K562 (cell line): ENCODE data around the gene SOX18. TPM values are rescaled to one million over a fixed set of nuclear protein-coding genes. Genes with fewer than 3 reads are reported as not detected.
A peak's percentile ranks its signal among the peaks of the same experiment; 100 is the strongest.

Experiments used
- ATAC-seq: fragments of 200-7000 bp; cut with Tn5 transposase; 3 replicates; pipeline ENCODE4 v1.9.1; 2020; ENCODE audit warnings: moderate library complexity
- BruUV-seq: library from RNA; stranded (reverse); fragments of 400-500 nt; replicated peaks from 2 replicates; lab custom pipeline; 2021; lab: Mats Ljungman, UMichigan
- CTCF ChIA-PET: fragments of 300-600 bp; formaldehyde crosslinking; extraction: SDS; loops from one replicate; lab custom pipeline; 2021; ENCODE audit warnings: low intra/inter-chr PET ratio; lab: Yijun Ruan, JAX
- POLR2A ChIA-PET: fragments of 300-600, 350-650 bp; sonication (Branson Sonifier 250); formaldehyde crosslinking; extraction: SDS; loops from one replicate; lab custom pipeline; 2021; ENCODE audit warnings: antibody characterized with exemption, inconsistent platforms; lab: Yijun Ruan, JAX
- DNase-seq, 4 experiments: peaks; one replicate each; pipeline versions ENCODE4 v3.0.0 to v3.0.0-alpha.2; 2011 to 2018; ENCODE audit warnings: low spot score in 3 of 4, mixed read lengths in 3 of 4; ENCODE audit errors: extremely low read depth in 1 of 4
- FAIRE-seq: peaks from 2 replicates; lab custom pipeline; 2011; peaks lifted over from hg19 to GRCh38; lab: Jason Lieb, UNC
- H2AFZ ChIP-seq: 2 replicates; pipeline ENCODE4 v1.6.0; 2011; ENCODE audit warnings: low read depth, low read length, control low read depth, inconsistent platforms
- H3K27ac ChIP-seq: fragments of 200-600 bp; 3 replicates; pipeline ENCODE4 v1.8.0; 2011; ENCODE audit warnings: low read depth, mild to moderate bottlenecking, control low read depth, inconsistent platforms, low read length, moderate library complexity, mixed read lengths; ENCODE audit errors: extremely low read depth
- H3K27me3 ChIP-seq, 2 experiments: fragments of 300-600 bp in 1 of 2; 2 replicates in 1 of 2; 3 replicates in 1 of 2; pipeline versions ENCODE4 v1.6.0 to v1.8.0; 2011; ENCODE audit warnings: inconsistent platforms in 2 of 2, low read length in 2 of 2, mild to moderate bottlenecking in 1 of 2, mixed read lengths in 1 of 2, moderate library complexity in 1 of 2; ENCODE audit not compliant: control insufficient read depth in 2 of 2, insufficient read depth in 2 of 2
- H3K36me3 ChIP-seq: fragments of 300-600 bp; 3 replicates; pipeline ENCODE4 v1.8.0; 2011; ENCODE audit warnings: mild to moderate bottlenecking, low read length, inconsistent platforms; ENCODE audit not compliant: control insufficient read depth, insufficient read depth
- H3K4me1 ChIP-seq, 2 experiments: fragments of 200-600 bp in 1 of 2; replicated peaks in 1 of 2; 2 replicates in 1 of 2; 3 replicates in 1 of 2; pipeline versions ENCODE4 v1.5.1 to v1.8.0; 2011; ENCODE audit warnings: inconsistent platforms in 2 of 2, low read length in 2 of 2, mild to moderate bottlenecking in 1 of 2, mixed read lengths in 1 of 2, moderate library complexity in 1 of 2; ENCODE audit not compliant: control insufficient read depth in 2 of 2, insufficient read depth in 2 of 2
- H3K4me2 ChIP-seq: 2 replicates; pipeline ENCODE4 v1.6.1; 2011; ENCODE audit warnings: low read length, control low read depth, inconsistent platforms, mixed read lengths; ENCODE audit not compliant: insufficient read depth
- H3K4me3 ChIP-seq: fragments of 200-600 bp; sonication (generic), shearing (Covaris generic); 2 replicates; pipeline ENCODE4 v1.5.1; 2016; ENCODE audit warnings: control low read depth, inconsistent platforms
- H3K79me2 ChIP-seq: fragments of 200-600 bp; 3 replicates; pipeline ENCODE4 v1.8.0; 2011; ENCODE audit warnings: low read length, inconsistent platforms; ENCODE audit not compliant: control insufficient read depth, insufficient read depth
- H3K9ac ChIP-seq, 2 experiments: 2 replicates each; pipeline versions ENCODE4 v1.6.0 to v1.6.1; 2011; ENCODE audit warnings: low read depth in 2 of 2, low read length in 2 of 2, control low read depth in 1 of 2, inconsistent platforms in 1 of 2, mild to moderate bottlenecking in 1 of 2, mixed read lengths in 1 of 2; ENCODE audit not compliant: insufficient read depth in 1 of 2
- H3K9me1 ChIP-seq: one replicate; pipeline ENCODE4 v1.6.0; 2011; ENCODE audit warnings: inconsistent platforms, mild to moderate bottlenecking, low read length, moderate library complexity; ENCODE audit not compliant: control insufficient read depth, insufficient read depth
- H3K9me3 ChIP-seq: replicated peaks from 2 replicates; pipeline ENCODE4 v1.5.1; 2011; ENCODE audit warnings: low read depth, low read length, inconsistent platforms; ENCODE audit not compliant: control insufficient read depth, insufficient read depth
- H4K20me1 ChIP-seq: replicated peaks from 2 replicates; pipeline ENCODE4 v1.6.1; 2011; ENCODE audit warnings: low read length, inconsistent platforms, mixed read lengths; ENCODE audit not compliant: control insufficient read depth, insufficient read depth
- BCL6 ChIP-seq: fragments of 250-450 bp; sonication (Bioruptor Pico); IDR thresholded peaks from 2 replicates; pipeline ENCODE4 v1.4.0; 2020
- ETV5 ChIP-seq: sonication (generic); formaldehyde crosslinking; IDR thresholded peaks from 2 replicates; pipeline ENCODE4 v1.4.0; 2020; ENCODE audit warnings: low read depth, mild to moderate bottlenecking, missing genetic modification reagents
- FOXK2 ChIP-seq, 2 experiments: fragments of 450-650 bp; IDR thresholded peaks in 1 of 2; conservative IDR thresholded peaks in 1 of 2; 2 replicates each; pipeline ENCODE4 v1.6.1; 2016; ENCODE audit warnings: low read depth in 2 of 2, mild to moderate bottlenecking in 1 of 2
- HLTF ChIP-seq: fragments of 450-650 bp; IDR thresholded peaks from 2 replicates; pipeline ENCODE4 v1.6.1; 2016
- MCM7 ChIP-seq, 2 experiments: fragments of 450-650 bp; IDR thresholded peaks; 2 replicates each; pipeline ENCODE4 v1.6.1; 2016 to 2018
- POLR2G ChIP-seq: fragments of 200-400 bp; formaldehyde crosslinking; IDR thresholded peaks from 2 replicates; pipeline ENCODE4 v1.6.1; 2017; ENCODE audit warnings: low read depth, mild to moderate bottlenecking, antibody characterized with exemption, low read length, moderate library complexity
- POLR2H ChIP-seq: IDR thresholded peaks from 2 replicates; pipeline ENCODE4 v1.6.1; 2016; ENCODE audit warnings: missing genetic modification characterization, low read depth, mild to moderate bottlenecking, control low read depth, missing compliant biosample characterization, moderate library complexity
- RBM17 ChIP-seq: fragments of 200-400 bp; formaldehyde crosslinking; IDR thresholded peaks from 2 replicates; pipeline ENCODE4 v1.6.1; 2017; ENCODE audit warnings: low read depth, mild to moderate bottlenecking, low read length, borderline replicate concordance
- ZNF695 ChIP-seq: fragments of 450-650 bp; formaldehyde crosslinking; IDR thresholded peaks from 2 replicates; pipeline ENCODE4 v1.4.0; 2020; ENCODE audit warnings: mild to moderate bottlenecking, moderate library complexity
- WGBS: fragments of 100-300 bp; shearing (Covaris generic); methylation state at CpG from one replicate; pipeline ENCODE4 v1.1.6; 2016; ENCODE audit warnings: low coverage, mixed read lengths; ENCODE audit not compliant: insufficient coverage; ENCODE audit errors: missing lambda C conversion rate; 5-methylcytosine and 5-hydroxymethylcytosine counted together
- in situ Hi-C: fragments of 300-500 bp; cut with MboI; formaldehyde crosslinking; loops from 4 replicates; pipeline ENCODE4 v1.15.0; 2018; ENCODE audit warnings: inconsistent platforms, mixed read lengths
- intact Hi-C: fragments of 100-400 bp; cut with micrococcal nuclease; formaldehyde crosslinking; loops from 2 replicates; pipeline ENCODE4 v1.14.2; 2022
- polyA plus RNA-seq, 8 experiments: library from polyadenylated mRNA; depleted of rRNA in 4 of 8; stranded (reverse) in 5 of 8; unstranded in 3 of 8; fragments of >200 nt; fragmentation: Nextera tagmentation in 2 of 8; fragmentation: Illumina TruSeq in 1 of 8; extraction: Ambion mirVana in 2 of 8; extraction: Trizol in 1 of 8; gene quantifications; 2 replicates each; pipeline versions ENCODE4 v1.2.1 to v1.2.3, GENCODE V29; 2011 to 2014; ENCODE audit warnings: inconsistent platforms in 1 of 8, missing spikeins in 1 of 8
- total RNA-seq, 7 experiments: library from RNA; depleted of rRNA in 6 of 7; stranded (reverse); fragments of >200 nt in 6 of 7; fragmentation: Illumina TruSeq in 2 of 7; extraction: Trizol in 2 of 7; gene quantifications; 2 replicates each; pipeline versions ENCODE4 v1.2.1 to v1.2.3, GENCODE V29; 2011 to 2021; ENCODE audit warnings: low replicate concordance in 1 of 7

SOX18 gene
- total and polyA plus RNA-seq, 9 of the 15 experiments (the other 6 are each of a cell fraction or from before 2014, with no cell fraction given): 0.15 to 19.8 (median 0.33) TPM

DNA sequence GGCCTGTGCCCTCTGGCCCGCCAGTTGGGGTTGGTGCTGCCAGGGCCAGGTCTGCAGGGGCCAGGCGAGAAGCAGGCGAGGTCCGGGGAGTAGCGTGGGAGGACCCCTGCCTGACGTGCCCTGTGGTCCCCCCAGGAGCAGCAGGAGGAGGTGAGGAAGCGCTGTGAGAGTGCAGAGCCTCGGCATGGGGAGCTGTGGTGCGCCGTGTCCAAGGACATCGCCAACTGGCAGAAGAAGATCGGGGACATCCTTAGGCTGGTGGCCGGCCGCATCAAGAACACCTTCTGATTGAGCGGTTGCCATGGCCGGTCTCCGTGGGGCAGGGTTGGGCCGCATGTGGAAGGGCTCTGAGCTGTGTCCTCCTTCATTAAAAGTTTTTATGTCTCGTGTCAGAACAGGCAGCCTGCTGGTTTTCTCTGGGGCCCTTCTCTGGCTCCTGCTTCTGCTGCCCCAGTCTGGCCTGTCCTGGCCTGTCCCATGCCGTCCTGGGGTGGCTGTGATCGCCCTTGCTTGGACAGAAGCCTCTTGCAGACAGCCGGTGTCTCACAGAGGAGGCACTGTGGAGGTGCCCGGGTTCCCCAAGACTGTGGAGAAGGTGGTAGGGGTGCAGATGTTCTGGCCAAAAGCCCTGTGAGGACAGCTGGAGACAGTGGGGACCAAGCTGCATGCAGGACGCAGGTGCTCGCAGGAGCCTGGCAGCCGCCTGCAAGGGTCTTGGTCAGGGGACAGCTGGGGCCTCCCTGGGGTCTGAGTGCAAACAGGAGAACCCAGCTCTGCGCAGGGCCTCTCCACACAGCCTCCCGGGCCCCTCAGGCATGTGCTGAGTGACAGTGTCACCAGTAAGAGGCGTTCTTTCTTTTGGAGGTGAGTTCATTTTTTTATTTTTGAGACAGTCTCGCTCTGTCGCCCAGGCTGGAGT, 16.5 kb downstream of the SOX18 start:
- Histone ChIP-seq H3K4me3 (no peak overlapping the region), H3K27ac (no peak overlapping the region), H4K20me1 (no peaks in the 10 kb centered on the region), H3K9me1 (peaks cover 3% of the 10 kb centered on the region), H3K36me3 (peaks cover 67% of the 10 kb centered on the region; the same call in 2 of the 3 replicates), H3K4me1 (peaks cover 20 to 44% of the 10 kb centered on the region in 2 experiments), H3K79me2 (no peaks in the 10 kb centered on the region), H3K4me2 (no peak overlapping the region), H2AFZ (no peak overlapping the region), H3K9me3 (no peaks in the 10 kb centered on the region), H3K9ac (peak overlapping the region in 1 of 2 experiments; percentile 19; a peak in 1 of 4 replicates), H3K27me3 (no peaks in the 10 kb centered on the region)
- DNase-seq (no peak), FAIRE-seq (no peak), ATAC-seq (no peak)
- intact Hi-C loops (no loop called here), in situ Hi-C loops (no loop called here)
- no TSS peak for BruUV-seq
- CTCF ChIA-PET: no interaction called here
- 83% methylated on average over 24 of the region's 31 CpGs for WGBS
- POLR2A ChIA-PET: interaction anchor here (0.5 to 0.7 kb wide), 4 partner anchors 7 to 265 kb away, joined by 3 to 4 read pairs (median 3); no protein-coding TSS in a partner anchor
- no peak for TF ChIP-seq FOXK2 (conservative IDR thresholded peaks at IDR 0.05 in 1 of 2, IDR thresholded peaks at IDR 0.05 in 1 of 2; ENCODE audit: low read depth in 2 of 2)
- TF ChIP-seq ETV5: no peak
- TF ChIP-seq ZNF695: no peak
- TF ChIP-seq BCL6: no peak
- no peak for TF ChIP-seq MCM7 (IDR thresholded peaks at IDR 0.05)
- no peak for TF ChIP-seq POLR2H (tag)
- peak; percentile 51 for TF ChIP-seq POLR2G
- TF ChIP-seq RBM17: no peak
- TF ChIP-seq HLTF: no peak
